ENCODE measurements around the gene TUG1.

Gene TUG1

GRCh38 chr22:30940685-30941362, 28.2 kb upstream of the TUG1 start:
- Mint-ChIP-seq H3K36me3 (peaks cover 23% of the 10 kb centered on the region), H3K4me3 (peak overlapping the region; percentile 65), H3K4me1 (ENCODE audit: low read depth) (peaks cover 92% of the 10 kb centered on the region), H3K27me3 (no peaks in the 10 kb centered on the region), H3K9me3 (ENCODE audit: low read depth) (no peaks in the 10 kb centered on the region), H3K27ac (peak overlapping the region; percentile 91)

GRCh38 chr22:30941363-30941740, 27.7 kb upstream of the TUG1 start:
- Mint-ChIP-seq H3K4me3 (peak overlapping the region; percentile 65), H3K36me3 (peaks cover 23% of the 10 kb centered on the region), H3K27ac (peak overlapping the region; percentile 91), H3K4me1 (ENCODE audit: low read depth) (peaks cover 93% of the 10 kb centered on the region), H3K9me3 (ENCODE audit: low read depth) (no peaks in the 10 kb centered on the region), H3K27me3 (no peaks in the 10 kb centered on the region)

DNA sequence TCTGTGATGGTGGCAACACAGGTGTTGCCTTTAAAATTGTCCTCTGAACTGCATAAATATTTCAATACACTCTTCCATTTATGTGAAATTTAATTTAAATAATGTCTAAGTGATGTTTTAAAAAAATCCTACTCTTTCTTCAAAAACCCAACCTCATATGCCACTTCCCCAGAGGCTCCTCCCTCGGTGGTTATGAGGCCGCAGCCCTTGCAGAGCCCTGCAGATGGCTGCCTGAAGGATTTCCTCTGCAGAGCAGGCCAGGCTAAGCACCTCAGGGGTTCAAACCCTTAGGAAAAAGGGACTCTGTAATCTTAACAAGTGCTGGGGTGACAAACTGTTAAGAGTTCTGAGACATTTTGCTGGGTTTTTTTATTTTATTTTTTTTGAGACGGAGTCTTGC, 25.7 kb upstream of the TUG1 start:
- peak overlapping the region; percentile 84 for H3K27ac Mint-ChIP-seq
- peaks cover 25% of the 10 kb centered on the region for H3K36me3 Mint-ChIP-seq
- no peaks in the 10 kb centered on the region for H3K27me3 Mint-ChIP-seq
- H3K9me3 Mint-ChIP-seq (ENCODE audit: low read depth): no peaks in the 10 kb centered on the region
- no peak overlapping the region for H3K4me3 Mint-ChIP-seq
- peaks cover 80% of the 10 kb centered on the region for H3K4me1 Mint-ChIP-seq (ENCODE audit: low read depth)

DNA sequence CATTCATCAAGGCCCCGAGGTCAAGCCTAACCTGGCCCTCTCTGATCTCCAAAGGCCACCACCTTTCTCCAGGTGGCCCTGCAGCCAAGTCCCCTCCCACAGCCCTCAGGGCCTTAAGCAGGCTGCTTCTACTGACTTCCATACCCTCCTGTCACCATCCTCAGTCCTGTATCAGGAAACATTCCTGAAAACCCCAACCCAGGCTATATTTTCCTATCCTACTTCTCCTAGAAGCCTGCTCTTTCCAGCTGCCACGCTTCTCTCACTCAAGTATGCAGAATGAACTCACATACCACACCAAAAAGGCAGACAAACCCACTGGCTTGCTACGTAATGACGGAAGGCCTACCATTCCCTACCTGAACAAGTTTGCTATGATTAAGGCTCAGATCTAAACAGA, 24.1 kb upstream of the TUG1 start:
- Mint-ChIP-seq H3K4me3 (no peak overlapping the region), H3K27ac (no peak overlapping the region), H3K36me3 (peaks cover 33% of the 10 kb centered on the region), H3K9me3 (ENCODE audit: low read depth) (no peaks in the 10 kb centered on the region), H3K4me1 (ENCODE audit: low read depth) (peaks cover 68% of the 10 kb centered on the region), H3K27me3 (no peaks in the 10 kb centered on the region)

DNA sequence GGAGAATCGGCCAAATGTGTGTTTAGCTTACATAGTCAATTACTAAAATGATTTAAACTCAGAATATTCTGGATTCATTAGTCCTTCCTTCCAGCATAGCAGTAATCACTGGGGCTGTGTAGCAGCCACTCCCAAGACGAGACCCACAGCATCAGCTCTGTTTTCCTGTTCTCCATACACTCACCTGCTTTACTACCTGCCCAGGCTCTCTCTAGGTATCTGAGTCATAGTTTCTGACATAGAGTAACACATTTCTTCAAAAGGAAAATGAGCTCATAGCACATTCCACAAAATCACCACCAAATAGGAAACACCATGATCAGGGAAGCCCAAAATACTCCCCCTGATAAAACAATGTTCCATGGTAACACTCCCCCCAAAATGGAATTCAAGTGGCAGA, 23.4 kb upstream of the TUG1 start:
- no peaks in the 10 kb centered on the region for H3K9me3 Mint-ChIP-seq (ENCODE audit: low read depth)
- H3K4me1 Mint-ChIP-seq (ENCODE audit: low read depth): peaks cover 64% of the 10 kb centered on the region
- H3K4me3 Mint-ChIP-seq: no peak overlapping the region
- H3K27ac Mint-ChIP-seq: peak overlapping the region; percentile 8
- no peaks in the 10 kb centered on the region for H3K27me3 Mint-ChIP-seq
- H3K36me3 Mint-ChIP-seq: peaks cover 39% of the 10 kb centered on the region

DNA sequence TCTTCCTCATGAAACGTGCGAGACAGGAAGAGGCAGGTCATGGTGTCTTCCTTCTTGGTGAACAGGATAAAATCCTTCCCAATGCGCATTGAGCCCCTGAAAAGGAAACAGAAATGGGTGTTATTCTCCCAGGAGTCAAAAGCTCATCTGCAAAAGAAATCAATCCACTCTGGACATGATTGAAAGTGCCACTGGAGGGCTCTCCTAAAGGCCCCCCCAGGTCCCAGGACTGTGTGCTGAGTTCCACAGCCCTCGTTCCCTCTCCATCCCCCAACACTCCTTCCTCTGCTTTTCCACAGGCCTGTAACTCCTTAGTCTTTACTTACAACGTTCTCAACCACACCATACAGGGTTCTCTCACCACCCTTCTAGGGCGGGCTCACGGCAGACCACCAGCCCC, 22.7 kb upstream of the TUG1 start:
- peaks cover 64% of the 10 kb centered on the region for H3K4me1 Mint-ChIP-seq (ENCODE audit: low read depth)
- H3K27me3 Mint-ChIP-seq: no peaks in the 10 kb centered on the region
- peak overlapping the region; percentile 73 for H3K27ac Mint-ChIP-seq
- H3K9me3 Mint-ChIP-seq (ENCODE audit: low read depth): no peaks in the 10 kb centered on the region
- peaks cover 42% of the 10 kb centered on the region for H3K36me3 Mint-ChIP-seq
- H3K4me3 Mint-ChIP-seq: no peak overlapping the region

DNA sequence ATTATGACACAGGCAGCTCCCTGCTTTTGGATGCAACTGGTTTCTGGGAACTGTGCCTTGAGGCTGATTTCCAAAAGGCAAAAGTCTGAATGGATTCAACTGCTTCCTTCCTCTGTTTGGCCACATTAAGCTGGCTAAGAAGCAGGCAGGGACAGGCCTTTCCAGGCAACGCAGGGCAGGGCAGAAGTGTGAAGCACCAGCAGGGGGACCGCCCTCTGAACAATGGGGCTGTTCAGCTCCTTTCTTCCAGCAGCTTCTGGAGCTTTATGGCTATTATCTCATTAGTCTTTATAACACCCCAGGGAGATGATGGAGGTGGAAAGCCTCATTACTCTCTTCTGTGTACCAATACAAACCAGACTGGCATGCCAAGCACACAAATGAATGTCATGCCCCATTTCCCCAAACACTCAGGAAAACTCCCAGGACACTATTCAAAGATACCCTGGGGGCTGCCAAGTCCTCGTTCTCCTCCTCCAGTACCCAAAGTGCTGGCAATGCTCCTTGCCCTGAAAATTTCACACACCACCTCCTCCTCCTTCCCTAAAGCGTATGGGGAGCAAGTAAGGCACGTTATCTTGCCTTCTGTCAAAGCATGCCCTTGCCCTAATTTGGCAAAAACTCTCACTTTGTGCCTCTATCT, 21.8 kb upstream of the TUG1 start:
- peaks cover 38% of the 10 kb centered on the region for H3K36me3 Mint-ChIP-seq
- H3K4me1 Mint-ChIP-seq (ENCODE audit: low read depth): peaks cover 64% of the 10 kb centered on the region
- H3K27ac Mint-ChIP-seq: no peak overlapping the region

GRCh38 chr22:30947816-30948454, 21.1 kb upstream of the TUG1 start:
- H3K4me3 Mint-ChIP-seq: no peak overlapping the region
- no peak overlapping the region for H3K27ac Mint-ChIP-seq
- H3K27me3 Mint-ChIP-seq: no peaks in the 10 kb centered on the region
- peaks cover 65% of the 10 kb centered on the region for H3K4me1 Mint-ChIP-seq (ENCODE audit: low read depth)
- H3K36me3 Mint-ChIP-seq: peaks cover 38% of the 10 kb centered on the region
- no peaks in the 10 kb centered on the region for H3K9me3 Mint-ChIP-seq (ENCODE audit: low read depth)

More for the DNA sequence above, 21.8 kb upstream of the TUG1 start:
- H3K27me3 Mint-ChIP-seq: no peaks in the 10 kb centered on the region
- no peak overlapping the region for H3K4me3 Mint-ChIP-seq
- H3K9me3 Mint-ChIP-seq (ENCODE audit: low read depth): no peaks in the 10 kb centered on the region

DNA sequence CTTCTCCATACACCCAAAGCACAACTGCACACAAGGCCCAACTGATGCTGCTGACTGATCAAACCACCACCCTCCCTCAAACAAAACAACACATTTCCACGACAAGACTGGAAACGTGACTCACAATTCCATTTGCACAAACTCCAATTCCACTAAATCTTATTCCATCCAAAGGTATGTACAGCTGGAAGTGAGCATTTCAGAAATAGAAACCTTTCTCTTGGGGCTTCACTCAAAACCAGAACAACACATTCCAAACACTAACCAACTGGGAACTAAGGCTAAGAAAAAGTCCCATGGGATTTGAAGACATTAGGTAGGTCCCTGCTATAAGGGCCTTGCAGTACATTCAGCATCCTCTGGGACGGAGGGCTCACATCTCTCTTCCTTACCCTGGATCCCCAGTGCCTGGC, 20.1 kb upstream of the TUG1 start:
- Mint-ChIP-seq H3K27me3 (no peaks in the 10 kb centered on the region), H3K4me3 (no peak overlapping the region), H3K27ac (no peak overlapping the region), H3K9me3 (ENCODE audit: low read depth) (no peaks in the 10 kb centered on the region), H3K36me3 (peaks cover 42% of the 10 kb centered on the region), H3K4me1 (ENCODE audit: low read depth) (peaks cover 64% of the 10 kb centered on the region)

DNA sequence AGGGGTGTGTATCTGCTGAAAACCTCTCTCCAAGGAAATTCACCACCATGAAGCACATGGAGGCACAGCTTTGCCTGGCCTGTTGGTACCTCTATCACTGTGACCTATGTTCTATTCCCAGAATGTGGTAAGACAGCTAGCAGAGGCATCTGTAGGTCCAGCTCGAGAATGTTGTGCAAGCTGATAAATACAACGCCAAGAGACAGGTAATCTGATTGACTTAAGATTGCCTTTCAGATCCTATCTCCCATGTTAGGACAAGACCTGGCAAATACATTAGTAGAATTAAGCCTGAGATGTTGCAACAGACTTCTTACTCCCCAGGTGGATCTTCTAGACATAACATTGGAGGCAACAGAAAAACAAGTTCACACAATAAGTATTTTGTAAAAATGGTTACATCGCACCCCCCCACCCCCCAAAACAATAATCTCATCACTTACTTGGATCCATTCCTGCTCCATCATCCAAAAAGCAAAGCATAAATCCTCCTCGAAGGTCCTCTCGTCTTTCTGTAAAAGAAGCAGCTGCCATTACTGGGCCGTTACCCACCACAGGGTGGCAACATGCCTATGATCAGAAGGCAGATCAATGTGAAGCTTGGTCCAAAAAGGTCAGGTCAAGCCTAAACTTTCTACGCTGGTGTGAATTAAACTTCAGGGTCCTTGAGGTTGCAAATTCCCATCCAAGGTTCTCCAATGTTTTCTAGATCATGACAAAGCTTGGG, 19.0 kb upstream of the TUG1 start:
- no peak overlapping the region for H3K27ac Mint-ChIP-seq
- H3K4me3 Mint-ChIP-seq: no peak overlapping the region
- no peaks in the 10 kb centered on the region for H3K27me3 Mint-ChIP-seq
- H3K4me1 Mint-ChIP-seq (ENCODE audit: low read depth): peaks cover 63% of the 10 kb centered on the region
- H3K9me3 Mint-ChIP-seq (ENCODE audit: low read depth): no peaks in the 10 kb centered on the region
- peaks cover 32% of the 10 kb centered on the region for H3K36me3 Mint-ChIP-seq

- H3K27me3 Mint-ChIP-seq: no peaks in the 10 kb centered on the region
- H3K9me3 Mint-ChIP-seq (ENCODE audit: low read depth): no peaks in the 10 kb centered on the region
- no peak overlapping the region for H3K27ac Mint-ChIP-seq
- peaks cover 76% of the 10 kb centered on the region for H3K4me1 Mint-ChIP-seq (ENCODE audit: low read depth)
- no peak overlapping the region for H3K4me3 Mint-ChIP-seq
- peaks cover 29% of the 10 kb centered on the region for H3K36me3 Mint-ChIP-seq
These were observed 15.9 kb upstream of the TUG1 start for GRCh38 chr22:30953206-30953605.

- Mint-ChIP-seq H3K27me3 (no peaks in the 10 kb centered on the region), H3K27ac (peak overlapping the region; percentile 84), H3K9me3 (ENCODE audit: low read depth) (no peaks in the 10 kb centered on the region), H3K36me3 (peaks cover 20% of the 10 kb centered on the region), H3K4me3 (no peak overlapping the region), H3K4me1 (ENCODE audit: low read depth) (peaks cover 84% of the 10 kb centered on the region)
These were observed 13.9 kb upstream of the TUG1 start for GRCh38 chr22:30955153-30955552.

GRCh38 chr22:30964858-30965257, 4.2 kb upstream of the TUG1 start:
- Mint-ChIP-seq H3K36me3 (peaks cover 31% of the 10 kb centered on the region), H3K4me1 (ENCODE audit: low read depth) (peaks cover 30% of the 10 kb centered on the region), H3K27ac (no peak overlapping the region), H3K9me3 (ENCODE audit: low read depth) (peaks cover 11% of the 10 kb centered on the region), H3K4me3 (no peak overlapping the region), H3K27me3 (no peaks in the 10 kb centered on the region)

DNA sequence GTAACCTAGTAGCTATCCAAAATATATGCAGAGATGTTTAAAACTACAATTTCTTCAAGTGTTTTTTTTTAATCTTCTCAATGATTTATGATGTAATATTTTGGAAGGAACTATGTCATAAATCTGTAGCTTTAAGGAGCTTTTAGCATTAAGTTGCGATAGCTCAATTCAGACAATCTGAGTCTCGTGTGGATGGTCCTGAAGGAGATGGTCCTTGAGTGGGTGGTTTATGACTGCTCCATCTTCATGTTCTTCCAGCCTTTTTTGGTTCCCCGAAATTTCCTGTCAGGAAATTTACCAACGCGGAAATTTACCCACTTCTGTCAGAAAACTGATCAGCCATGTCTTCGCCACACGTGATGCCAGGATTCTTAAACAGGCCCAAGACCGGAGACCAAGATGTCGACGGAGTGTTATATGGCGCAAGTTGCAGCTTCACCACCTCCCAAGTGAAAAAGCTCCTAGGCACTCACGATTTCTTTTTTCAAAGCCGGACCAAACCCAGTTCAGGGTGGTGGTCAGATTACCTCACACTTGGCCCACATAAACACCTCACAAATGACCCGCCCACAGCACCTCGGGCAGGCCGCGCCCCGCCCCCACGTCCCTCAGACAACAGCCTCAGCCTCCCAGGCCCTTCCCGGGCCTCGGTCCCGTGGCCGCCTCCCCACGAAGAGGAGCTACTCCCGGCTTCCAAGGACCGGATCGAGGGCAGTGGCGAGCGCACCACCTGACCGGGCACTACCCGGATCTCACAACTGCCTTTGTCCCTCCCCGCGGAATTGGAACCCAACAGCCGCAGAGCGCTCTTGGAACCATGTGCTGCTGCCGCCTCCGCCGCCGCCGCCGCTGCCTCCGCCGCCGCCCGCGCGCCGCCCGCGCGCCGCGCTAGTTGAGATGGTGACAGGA, 796 bp upstream of the TUG1 start, which contains the start of gene MORC2:
MORC2 (minus strand) TSS at position 760 of the 909 bp plus-strand sequence. CDS start 885 bp downstream, outside the sequence.
- H3K36me3 Mint-ChIP-seq: peaks cover 59% of the 10 kb centered on the region
- H3K27ac Mint-ChIP-seq: peak within 1 kb of the TSS; percentile 91
- no peaks in the 10 kb centered on the region for H3K27me3 Mint-ChIP-seq
- peaks cover 28% of the 10 kb centered on the region for H3K9me3 Mint-ChIP-seq (ENCODE audit: low read depth)
- peak within 1 kb of the TSS; percentile 90 for H3K4me3 Mint-ChIP-seq
- peaks cover 50% of the 10 kb centered on the region for H3K4me1 Mint-ChIP-seq (ENCODE audit: low read depth)
